ENCODE data around the gene PITPNC1. TPM values are rescaled to one million over a fixed set of nuclear protein-coding genes. Genes with fewer than 3 reads are reported as not detected.

The PITPNC1 gene
- polyA plus RNA-seq, 1 donor from 2014 or later = 18.8 TPM

DNA sequence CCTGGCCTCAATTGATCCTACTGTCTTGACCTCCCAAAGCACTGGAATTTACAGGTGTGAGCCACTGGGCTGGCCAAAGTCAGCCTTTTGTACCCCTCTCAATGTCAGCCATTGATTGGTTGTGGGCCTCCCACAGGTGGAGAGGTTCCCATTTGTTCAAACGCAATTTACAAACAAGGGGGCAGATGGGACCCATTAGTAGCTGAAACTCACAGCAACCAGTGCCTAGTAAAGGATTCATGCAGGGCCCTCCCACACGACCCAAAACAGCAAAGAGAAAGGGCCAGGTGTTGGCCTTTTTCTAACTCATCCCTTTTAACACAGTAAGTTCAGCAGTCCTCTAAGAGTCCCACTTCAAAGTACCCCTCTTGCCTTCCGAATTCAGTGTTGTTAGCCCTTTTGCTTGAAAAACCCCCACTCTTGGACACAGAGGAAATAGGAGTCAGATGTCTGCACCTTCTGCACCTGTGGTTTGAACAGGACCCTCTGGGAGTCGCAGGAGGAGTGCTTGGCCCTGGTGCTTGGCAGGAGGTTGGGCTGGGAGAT lies 89.2 kb downstream of the PITPNC1 start:
- Histone ChIP-seq H4K20me1 (ENCODE audit: insufficient read depth) (no peaks in the 10 kb centered on the region), H3K4me3 (ENCODE audit: low read length) (no peak overlapping the region), H3K9me2 (ENCODE audit: insufficient read depth, low read length) (no peaks in the 10 kb centered on the region), H3K9ac (ENCODE audit: low read length) (no peak overlapping the region), H2AFZ (ENCODE audit: low read depth, low read length) (no peak overlapping the region), H3K36me3 (ENCODE audit: insufficient read depth, low read length) (no peaks in the 10 kb centered on the region), H3K27me3 (ENCODE audit: insufficient read depth, low read depth, low read length) (no peaks in the 10 kb centered on the region), H3K9me3 (ENCODE audit: low read length) (no peaks in the 10 kb centered on the region), H3K79me2 (replicated peaks; ENCODE audit: insufficient read depth, low read length) (no peaks in the 10 kb centered on the region), H3K27ac (ENCODE audit: low read length) (no peak overlapping the region), H3F3A (ENCODE audit: insufficient read depth, low read length, poor library complexity, severe bottlenecking) (no peaks in the 10 kb centered on the region), H3K4me2 (ENCODE audit: low read length) (no peak overlapping the region)
- TF ChIP-seq RAD21 (conservative IDR thresholded peaks at IDR 0.05) (no peak), TAF1 (IDR thresholded peaks at IDR 0.05; ENCODE audit: low read depth) (no peak), EZH2 (IDR thresholded peaks at IDR 0.05; ENCODE audit: borderline replicate concordance, insufficient read depth, low read length, poor library complexity, severe bottlenecking) (no peak), EP300 (conservative IDR thresholded peaks at IDR 0.05; ENCODE audit: poor library complexity, severe bottlenecking) (no peak), SMC3 (conservative IDR thresholded peaks at IDR 0.05; ENCODE audit: poor library complexity) (no peak), POLR2AphosphoS5 (IDR thresholded peaks at IDR 0.05) (no peak)
- TF ChIP-seq, protein P1, sequence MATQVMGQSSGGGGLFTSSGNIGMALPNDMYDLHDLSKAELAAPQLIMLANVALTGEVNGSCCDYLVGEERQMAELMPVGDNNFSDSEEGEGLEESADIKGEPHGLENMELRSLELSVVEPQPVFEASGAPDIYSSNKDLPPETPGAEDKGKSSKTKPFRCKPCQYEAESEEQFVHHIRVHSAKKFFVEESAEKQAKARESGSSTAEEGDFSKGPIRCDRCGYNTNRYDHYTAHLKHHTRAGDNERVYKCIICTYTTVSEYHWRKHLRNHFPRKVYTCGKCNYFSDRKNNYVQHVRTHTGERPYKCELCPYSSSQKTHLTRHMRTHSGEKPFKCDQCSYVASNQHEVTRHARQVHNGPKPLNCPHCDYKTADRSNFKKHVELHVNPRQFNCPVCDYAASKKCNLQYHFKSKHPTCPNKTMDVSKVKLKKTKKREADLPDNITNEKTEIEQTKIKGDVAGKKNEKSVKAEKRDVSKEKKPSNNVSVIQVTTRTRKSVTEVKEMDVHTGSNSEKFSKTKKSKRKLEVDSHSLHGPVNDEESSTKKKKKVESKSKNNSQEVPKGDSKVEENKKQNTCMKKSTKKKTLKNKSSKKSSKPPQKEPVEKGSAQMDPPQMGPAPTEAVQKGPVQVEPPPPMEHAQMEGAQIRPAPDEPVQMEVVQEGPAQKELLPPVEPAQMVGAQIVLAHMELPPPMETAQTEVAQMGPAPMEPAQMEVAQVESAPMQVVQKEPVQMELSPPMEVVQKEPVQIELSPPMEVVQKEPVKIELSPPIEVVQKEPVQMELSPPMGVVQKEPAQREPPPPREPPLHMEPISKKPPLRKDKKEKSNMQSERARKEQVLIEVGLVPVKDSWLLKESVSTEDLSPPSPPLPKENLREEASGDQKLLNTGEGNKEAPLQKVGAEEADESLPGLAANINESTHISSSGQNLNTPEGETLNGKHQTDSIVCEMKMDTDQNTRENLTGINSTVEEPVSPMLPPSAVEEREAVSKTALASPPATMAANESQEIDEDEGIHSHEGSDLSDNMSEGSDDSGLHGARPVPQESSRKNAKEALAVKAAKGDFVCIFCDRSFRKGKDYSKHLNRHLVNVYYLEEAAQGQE (IDR thresholded peaks at IDR 0.05; ENCODE audit: borderline replicate concordance) = no peak

GRCh38 chr17:67467500-67468455 lies 90.7 kb downstream of the PITPNC1 start:
- Histone ChIP-seq H3K9ac (ENCODE audit: low read length) (no peak overlapping the region), H3K9me2 (ENCODE audit: insufficient read depth, low read length) (no peaks in the 10 kb centered on the region), H3K79me2 (replicated peaks; ENCODE audit: insufficient read depth, low read length) (peaks cover 6% of the 10 kb centered on the region), H3K9me3 (ENCODE audit: low read length) (no peaks in the 10 kb centered on the region), H3K4me2 (ENCODE audit: low read length) (no peak overlapping the region), H2AFZ (ENCODE audit: low read depth, low read length) (no peak overlapping the region), H3K27ac (ENCODE audit: low read length) (no peak overlapping the region), H3K36me3 (ENCODE audit: insufficient read depth, low read length) (no peaks in the 10 kb centered on the region), H4K20me1 (ENCODE audit: insufficient read depth) (no peaks in the 10 kb centered on the region), H3K4me3 (ENCODE audit: low read length) (no peak overlapping the region), H3K27me3 (ENCODE audit: insufficient read depth, low read depth, low read length) (no peaks in the 10 kb centered on the region), H3F3A (ENCODE audit: insufficient read depth, low read length, poor library complexity, severe bottlenecking) (no peaks in the 10 kb centered on the region)
- TF ChIP-seq TAF1 (IDR thresholded peaks at IDR 0.05; ENCODE audit: low read depth) (no peak), SMC3 (conservative IDR thresholded peaks at IDR 0.05; ENCODE audit: poor library complexity) (no peak), EP300 (conservative IDR thresholded peaks at IDR 0.05; ENCODE audit: poor library complexity, severe bottlenecking) (no peak)
- TF ChIP-seq, protein P2, sequence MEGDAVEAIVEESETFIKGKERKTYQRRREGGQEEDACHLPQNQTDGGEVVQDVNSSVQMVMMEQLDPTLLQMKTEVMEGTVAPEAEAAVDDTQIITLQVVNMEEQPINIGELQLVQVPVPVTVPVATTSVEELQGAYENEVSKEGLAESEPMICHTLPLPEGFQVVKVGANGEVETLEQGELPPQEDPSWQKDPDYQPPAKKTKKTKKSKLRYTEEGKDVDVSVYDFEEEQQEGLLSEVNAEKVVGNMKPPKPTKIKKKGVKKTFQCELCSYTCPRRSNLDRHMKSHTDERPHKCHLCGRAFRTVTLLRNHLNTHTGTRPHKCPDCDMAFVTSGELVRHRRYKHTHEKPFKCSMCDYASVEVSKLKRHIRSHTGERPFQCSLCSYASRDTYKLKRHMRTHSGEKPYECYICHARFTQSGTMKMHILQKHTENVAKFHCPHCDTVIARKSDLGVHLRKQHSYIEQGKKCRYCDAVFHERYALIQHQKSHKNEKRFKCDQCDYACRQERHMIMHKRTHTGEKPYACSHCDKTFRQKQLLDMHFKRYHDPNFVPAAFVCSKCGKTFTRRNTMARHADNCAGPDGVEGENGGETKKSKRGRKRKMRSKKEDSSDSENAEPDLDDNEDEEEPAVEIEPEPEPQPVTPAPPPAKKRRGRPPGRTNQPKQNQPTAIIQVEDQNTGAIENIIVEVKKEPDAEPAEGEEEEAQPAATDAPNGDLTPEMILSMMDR (IDR thresholded peaks at IDR 0.05; ENCODE audit: poor library complexity, severe bottlenecking) = no peak

All from neural cell (in vitro differentiated cells).